GM21515 (cell line): ENCODE data around the gene ARID5B.

ENCODE experiments used
- ATAC-seq: cut with Tn5 transposase; IDR thresholded peaks from one replicate; pipeline ENCODE4 v1.9.1; 2021; ENCODE audit not compliant: unreplicated experiment

The ARID5B gene

GRCh38 chr10:62063795-62064472 lies 162.4 kb downstream of the ARID5B start:
- ATAC-seq: no peak

GRCh38 chr10:62067560-62067959 lies 166.1 kb downstream of the ARID5B start:
- ATAC-seq: no peak

- no peak for ATAC-seq
Measured at GRCh38 chr10:62068464-62068863, 167.0 kb downstream of the ARID5B start.

GRCh38 chr10:62069452-62070178 lies 168.1 kb downstream of the ARID5B start:
- no peak for ATAC-seq

GRCh38 chr10:62071846-62072281 lies 170.4 kb downstream of the ARID5B start:
- ATAC-seq: no peak

- no peak for ATAC-seq
Measured at GRCh38 chr10:62072901-62073300, 171.4 kb downstream of the ARID5B start.

- no peak for ATAC-seq
Measured at GRCh38 chr10:62073429-62073828, 171.9 kb downstream of the ARID5B start.

GRCh38 chr10:62075414-62075813 lies 173.9 kb downstream of the ARID5B start:
- ATAC-seq: no peak

- ATAC-seq: no peak
Measured at GRCh38 chr10:62075912-62076311, 174.4 kb downstream of the ARID5B start.

- no peak for ATAC-seq
Measured at GRCh38 chr10:62076891-62077290, 175.4 kb downstream of the ARID5B start.

GRCh38 chr10:62077330-62078015 lies 176.0 kb downstream of the ARID5B start:
- no peak for ATAC-seq

- peak; percentile 67 for ATAC-seq
Measured at GRCh38 chr10:62079885-62080559, 178.5 kb downstream of the ARID5B start.

- no peak for ATAC-seq
Measured at GRCh38 chr10:62080905-62081304, 179.4 kb downstream of the ARID5B start.

GRCh38 chr10:62081341-62082270 lies 180.1 kb downstream of the ARID5B start:
- ATAC-seq: no peak

- ATAC-seq: no peak
Measured at GRCh38 chr10:62082271-62082656, 180.8 kb downstream of the ARID5B start.

- ATAC-seq: peak; percentile 42
Measured at GRCh38 chr10:62082729-62083411, 181.4 kb downstream of the ARID5B start.

- no peak for ATAC-seq
Measured at GRCh38 chr10:62083412-62084267, 182.1 kb downstream of the ARID5B start.

GRCh38 chr10:62084451-62084850 lies 183.0 kb downstream of the ARID5B start:
- no peak for ATAC-seq

- ATAC-seq: no peak
Measured at GRCh38 chr10:62085404-62085803, 183.9 kb downstream of the ARID5B start.
